ENCODE data around the gene PCYT1A.
"Not testable (repeated sequence)": the region's sequence is repeated elsewhere in the genome, so short reads cannot be mapped to it uniquely, and the experiment has no call there.

Gene PCYT1A

GRCh38 chr3:196287440-196288140, at the start of gene PCYT1A:
TSS of gene PCYT1A (minus strand) at chr3:196287726. CDS start at chr3:196270531, 17,195 bp downstream.
- peak; percentile 97 for DNase-seq (ENCODE audit: low spot score)

DNA sequence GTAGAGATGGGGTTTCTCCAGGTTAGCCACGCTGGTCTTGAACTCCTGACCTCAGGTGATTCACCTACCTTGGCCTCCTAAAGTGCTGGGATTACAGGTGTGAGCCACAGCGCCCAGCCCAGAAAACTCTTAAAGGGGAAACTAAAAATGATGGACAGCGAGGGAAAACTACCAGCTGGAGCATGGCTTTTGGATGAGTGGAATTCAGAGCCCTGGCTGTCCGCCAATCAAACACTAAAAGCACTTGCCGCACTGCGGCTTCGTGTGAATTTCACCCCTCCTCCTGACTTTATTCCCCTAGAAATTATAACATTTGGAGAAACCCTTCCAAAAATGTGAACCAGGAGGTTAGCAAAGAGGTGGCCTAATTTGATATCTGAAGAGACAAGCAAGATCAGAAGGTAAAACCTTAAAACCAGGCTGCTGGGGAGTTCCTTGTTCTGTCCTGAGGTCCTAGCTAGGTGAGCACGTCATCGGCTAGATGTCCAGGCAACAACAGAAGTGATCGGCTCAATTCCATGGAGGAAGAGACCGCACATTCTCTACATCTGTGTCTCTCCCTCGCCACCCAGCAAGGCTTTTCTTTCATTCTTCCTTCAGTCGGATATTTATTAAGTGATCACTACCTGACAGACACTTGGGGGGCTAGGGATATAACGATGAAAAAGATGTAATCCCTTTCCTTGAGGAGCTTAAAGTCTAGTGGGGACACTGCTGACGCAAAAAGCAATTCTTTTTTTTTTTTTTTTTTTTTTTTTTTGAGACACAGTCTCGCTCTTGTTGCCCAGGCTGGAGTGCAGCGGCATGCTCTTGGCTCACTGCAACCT, 49.0 kb upstream of the PCYT1A start:
- peak; percentile 81 for DNase-seq (ENCODE audit: low spot score)

- DNase-seq (ENCODE audit: low spot score), result peak; percentile 81
These were observed 48.0 kb upstream of the PCYT1A start for GRCh38 chr3:196335503-196335948.

GRCh38 chr3:196334982-196335381, 47.5 kb upstream of the PCYT1A start:
- DNase-seq (ENCODE audit: low spot score), result peak; percentile 47

GRCh38 chr3:196332168-196332567, 44.6 kb upstream of the PCYT1A start:
- DNase-seq (ENCODE audit: low spot score), result no peak

- DNase-seq (ENCODE audit: low spot score), result no peak
These were observed 39.9 kb upstream of the PCYT1A start for GRCh38 chr3:196327405-196327804.

DNA sequence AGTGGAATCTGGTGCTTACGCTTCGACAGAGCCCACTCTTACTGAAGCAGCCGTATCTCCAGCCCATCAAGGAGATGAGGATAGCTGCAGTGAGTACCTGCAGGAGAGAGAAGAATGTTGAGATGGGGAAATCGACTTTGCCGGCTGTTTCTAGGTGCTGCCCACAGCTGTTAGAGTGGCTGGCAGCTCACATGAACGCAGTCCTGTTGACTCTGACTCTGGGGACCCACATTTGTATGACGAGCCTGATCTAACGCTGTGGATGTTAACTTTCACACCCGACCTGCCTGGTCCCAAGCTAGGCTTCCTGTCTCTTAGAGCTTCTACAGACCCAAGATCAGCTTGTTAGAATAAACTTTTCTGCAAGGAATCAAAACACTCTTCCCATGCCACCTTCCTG, 39.4 kb upstream of the PCYT1A start:
- DNase-seq (ENCODE audit: low spot score), result no peak

- peak; percentile 66 for DNase-seq (ENCODE audit: low spot score)
These were observed 36.2 kb upstream of the PCYT1A start for GRCh38 chr3:196323691-196324090.

DNA sequence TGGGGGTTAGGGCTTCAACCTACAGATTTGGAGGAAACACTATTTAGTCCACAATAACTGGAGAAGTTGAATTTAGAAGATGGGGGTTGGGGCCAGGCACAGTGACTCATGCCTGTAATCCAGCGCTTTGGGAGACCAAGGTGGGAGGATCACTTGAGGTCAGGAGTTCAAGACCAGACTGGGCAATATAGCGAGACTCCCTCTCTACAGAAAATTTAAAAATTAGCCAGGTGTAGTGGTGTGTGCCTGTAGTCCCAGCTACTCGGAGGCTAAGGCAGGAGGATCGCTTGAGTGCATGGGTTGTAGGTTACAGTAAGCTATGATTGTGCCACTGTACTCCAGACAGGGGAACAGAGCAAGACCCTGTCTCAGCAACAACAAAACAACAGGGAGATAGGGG, 35.5 kb upstream of the PCYT1A start:
- DNase-seq (ENCODE audit: low spot score), result no peak

- DNase-seq (ENCODE audit: low spot score), result no peak
These were observed 33.6 kb upstream of the PCYT1A start for GRCh38 chr3:196321162-196321561.

GRCh38 chr3:196320137-196320536, 32.6 kb upstream of the PCYT1A start:
- peak; percentile 63 for DNase-seq (ENCODE audit: low spot score)

DNA sequence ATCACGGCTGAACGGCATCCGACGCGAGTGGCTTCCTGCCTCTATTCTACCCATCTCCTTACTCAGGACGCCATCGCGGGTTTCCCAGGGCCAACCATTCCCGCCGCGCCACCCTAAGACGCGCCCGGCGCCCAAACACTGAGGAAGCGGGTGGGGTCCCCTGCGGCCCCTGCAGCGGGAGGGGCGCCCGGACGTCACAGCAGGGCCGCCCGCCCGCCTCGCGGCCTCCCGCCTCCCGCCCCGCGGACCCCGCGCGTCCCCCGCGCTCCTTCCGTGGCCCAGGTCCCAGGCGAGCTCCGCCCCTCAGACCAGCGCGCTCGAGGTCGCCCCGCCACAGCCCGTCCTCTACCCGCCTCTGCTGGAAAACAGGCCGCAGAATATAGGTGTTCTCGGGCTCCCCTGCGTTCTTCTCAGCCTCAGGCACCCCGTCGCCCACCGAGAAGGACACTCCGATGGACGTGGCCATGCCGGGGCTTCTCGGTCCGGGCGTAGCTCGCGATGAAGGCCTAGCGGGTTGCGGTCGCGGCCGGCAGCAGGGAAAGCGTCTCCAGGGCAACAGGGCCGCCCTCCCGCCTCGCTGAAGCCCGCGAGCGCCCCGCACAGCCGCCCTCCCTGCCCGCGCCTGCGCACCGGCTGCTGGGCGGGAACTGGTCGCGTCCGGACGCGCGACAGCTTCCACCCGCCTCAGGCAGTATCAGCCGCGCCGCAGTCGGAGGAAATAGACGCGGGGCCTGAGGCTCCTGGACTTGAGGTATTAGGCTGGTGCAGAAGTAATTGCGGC, 30.4 kb upstream of the PCYT1A start, which contains the start of gene DYNLT2B:
Gene DYNLT2B (minus strand): TSS at position 554 of the 781 bp plus-strand sequence. CDS start 88 bp downstream, at position 466.
- peak; percentile 91 for DNase-seq (ENCODE audit: low spot score)

- not testable (repeated sequence) for DNase-seq (ENCODE audit: low spot score)
These were observed 29.5 kb upstream of the PCYT1A start for GRCh38 chr3:196316799-196317686.

GRCh38 chr3:196315821-196316220, 28.3 kb upstream of the PCYT1A start:
- DNase-seq (ENCODE audit: low spot score), result no peak

DNA sequence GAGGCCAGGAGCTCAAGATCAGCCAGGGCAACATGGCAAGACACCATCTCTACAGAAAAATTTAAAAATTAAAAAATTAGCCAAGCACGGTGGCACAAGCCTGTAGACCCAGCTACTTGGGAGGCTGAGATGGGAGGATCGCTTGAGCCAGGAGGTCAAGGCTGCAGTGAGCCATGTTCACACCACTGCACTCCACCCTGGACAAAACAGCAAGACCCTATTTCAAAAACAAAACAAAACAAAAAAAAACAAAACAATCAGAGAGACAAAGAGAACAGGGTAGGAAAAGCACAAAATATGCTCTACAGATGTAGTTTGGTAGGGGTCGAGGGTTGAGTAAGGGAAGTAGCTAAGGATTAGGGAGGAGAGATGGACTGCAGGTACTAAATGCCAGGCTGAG, 27.1 kb upstream of the PCYT1A start:
- DNase-seq (ENCODE audit: low spot score), result no peak

DNA sequence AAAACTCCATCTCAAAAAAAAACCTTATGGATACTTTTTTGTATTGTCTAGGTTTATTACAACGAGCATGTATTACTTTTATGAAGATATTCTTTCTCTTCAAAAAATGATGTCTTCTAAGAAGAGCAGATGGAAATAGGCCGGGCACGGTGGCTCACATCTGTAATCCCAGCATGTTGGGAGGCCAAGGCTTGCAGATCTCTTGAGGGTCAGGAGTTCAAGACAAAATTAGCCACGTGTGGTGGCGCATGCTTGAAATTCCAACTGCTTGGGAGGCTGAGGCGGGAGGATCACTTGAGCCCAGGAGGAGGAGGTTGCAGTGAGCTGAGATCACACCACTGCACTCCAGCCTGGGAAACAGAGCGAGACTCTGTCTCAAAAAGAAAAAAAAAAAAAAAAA, 26.6 kb upstream of the PCYT1A start:
- DNase-seq (ENCODE audit: low spot score), result not testable (repeated sequence)

- DNase-seq (ENCODE audit: low spot score), result not testable (repeated sequence)
These were observed 15.4 kb upstream of the PCYT1A start for GRCh38 chr3:196302960-196303359.

DNA sequence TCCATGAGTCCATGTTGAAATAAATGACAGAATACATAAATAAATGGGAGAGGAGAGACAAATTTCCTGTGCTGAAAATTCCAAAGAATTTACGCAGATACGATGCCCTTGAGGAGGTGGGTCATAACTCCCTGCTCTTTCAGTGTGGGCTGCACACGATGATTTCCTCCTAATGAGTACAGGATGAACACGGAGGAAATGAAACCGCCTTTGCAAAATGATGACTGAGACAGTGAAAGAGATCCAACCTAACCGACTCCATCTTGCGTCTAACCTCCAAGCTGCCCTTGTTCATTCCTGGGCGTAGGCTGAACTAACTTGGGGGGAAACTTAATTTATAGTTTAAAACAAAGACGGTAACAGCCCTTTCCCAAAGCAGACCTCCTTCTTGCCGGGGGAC, 15.0 kb upstream of the PCYT1A start:
- DNase-seq (ENCODE audit: low spot score), result not testable (repeated sequence)

- DNase-seq (ENCODE audit: low spot score), result no peak
These were observed 11.0 kb upstream of the PCYT1A start for GRCh38 chr3:196298521-196298920.

DNA sequence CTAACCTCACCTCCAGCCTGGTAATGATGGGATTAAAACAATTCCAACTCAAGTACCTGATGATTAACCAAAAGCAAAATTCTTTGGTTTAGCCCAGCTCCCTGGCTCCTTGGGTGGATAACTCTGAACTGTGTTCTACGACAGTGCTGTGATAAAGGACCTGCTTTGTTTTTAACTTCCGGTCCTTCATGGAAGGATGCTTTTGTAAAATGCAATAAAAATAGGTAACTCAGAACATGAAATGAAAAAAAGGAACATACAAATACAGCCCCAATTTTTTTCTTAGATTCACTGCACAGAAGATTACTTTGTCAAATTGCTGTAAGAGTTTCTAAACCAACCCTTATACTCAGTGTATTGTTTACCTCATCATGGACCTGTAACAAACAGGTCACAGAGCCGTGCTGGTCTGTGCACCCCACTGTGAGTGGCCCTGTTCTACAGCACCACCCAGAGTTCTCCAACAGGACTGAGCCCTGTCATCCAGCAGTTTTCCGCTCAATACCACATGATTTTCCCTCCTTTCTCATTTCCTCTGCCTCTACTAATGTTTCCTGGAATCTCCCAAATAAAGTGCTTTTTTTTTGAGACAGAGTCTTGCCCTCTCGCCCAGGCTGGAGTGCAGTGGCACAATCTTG, 4.9 kb upstream of the PCYT1A start:
- no peak for DNase-seq (ENCODE audit: low spot score)

DNA sequence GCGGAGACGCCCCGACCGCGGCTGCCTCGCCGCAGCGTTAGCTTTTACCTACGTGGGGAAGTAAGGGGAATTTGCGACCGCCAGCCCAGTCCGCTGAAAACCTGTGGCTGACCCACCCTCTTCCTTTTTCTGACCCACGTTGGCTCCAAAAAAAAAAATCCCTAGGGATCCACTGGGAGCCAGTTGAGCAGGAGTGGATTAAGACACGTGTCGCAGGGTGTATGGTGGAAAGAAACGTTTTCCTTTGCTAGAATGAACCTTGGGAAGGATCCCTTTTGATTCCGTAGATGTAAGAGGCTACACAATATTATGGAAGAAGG, 575 bp upstream of the PCYT1A start:
- DNase-seq (ENCODE audit: low spot score), result no peak

Measured in RKO (cell line).